ENCODE results near the gene ZDHHC5.
"Not testable (repeated sequence)": the region's sequence is repeated elsewhere in the genome, so short reads cannot be mapped to it uniquely, and the experiment has no call there.

Gene ZDHHC5

DNA sequence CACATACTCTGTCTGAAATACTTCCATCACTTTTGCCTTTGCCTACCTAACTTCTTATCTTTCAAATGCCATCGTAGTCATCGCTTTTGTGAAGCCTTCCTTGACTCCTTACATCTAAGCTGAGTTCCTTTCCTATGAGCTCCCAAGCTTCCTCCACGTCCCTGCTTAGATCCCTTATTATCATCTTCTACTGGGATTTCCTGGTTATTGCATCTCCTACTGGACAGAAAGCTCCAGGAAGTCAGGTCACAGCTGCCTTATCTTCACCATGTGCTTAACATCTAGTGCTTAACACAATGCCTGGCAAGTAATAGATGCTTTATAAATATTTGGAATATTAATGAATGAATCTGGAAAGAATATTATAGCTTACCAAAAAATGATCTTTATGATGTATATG, 24.1 kb upstream of the ZDHHC5 start:
- DNase-seq (ENCODE audit: low read depth in 2 of 3, low spot score in 2 of 3), result no peak

DNA sequence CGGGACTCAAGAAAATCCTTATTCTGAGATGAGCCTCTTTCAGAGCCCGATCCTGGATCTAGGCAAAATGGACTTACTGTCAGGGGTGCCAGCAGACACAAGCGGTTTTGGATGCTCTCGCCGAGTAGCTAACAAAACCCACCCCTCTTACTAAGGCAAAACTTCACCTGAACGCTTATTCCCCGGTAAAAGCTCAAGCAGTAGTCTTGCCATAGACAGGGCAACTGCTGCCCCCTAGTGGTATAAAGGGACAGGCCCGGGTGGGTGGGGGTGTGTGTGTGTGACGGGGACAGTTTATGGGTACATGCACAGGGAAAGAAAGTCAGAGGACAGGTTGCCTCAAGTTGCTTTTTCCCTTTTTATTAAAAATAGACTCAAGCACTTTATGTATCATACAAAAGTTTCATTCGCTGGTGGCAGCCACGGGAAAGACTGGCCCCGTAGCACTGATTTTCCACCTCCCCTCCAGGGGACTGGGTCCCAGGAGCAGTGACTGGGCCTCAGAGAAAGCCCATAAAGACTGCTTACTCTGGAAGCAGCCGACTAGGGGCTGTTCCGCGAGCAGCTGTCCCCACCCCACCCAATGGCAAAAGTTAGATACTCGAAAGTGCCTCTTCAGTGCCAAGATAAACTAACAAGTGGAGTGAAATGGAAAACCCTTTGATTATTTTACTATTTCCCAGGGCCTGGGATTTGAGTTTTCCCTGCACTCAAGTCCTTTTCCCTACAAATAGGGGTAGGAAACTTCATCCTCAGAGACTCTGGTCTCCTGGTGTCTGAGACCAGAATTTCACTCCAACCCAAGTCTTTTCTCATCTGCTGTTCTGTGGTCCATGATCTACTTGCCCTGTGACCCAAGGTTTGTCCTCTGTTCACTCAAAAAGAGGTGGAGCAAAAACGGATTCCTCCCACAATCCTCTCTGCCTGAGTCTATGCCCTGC, 22.9 kb upstream of the ZDHHC5 start:
- peak; percentile 52 to 86 (median 71) for DNase-seq (ENCODE audit: low read depth in 2 of 3, low spot score in 2 of 3)

DNA sequence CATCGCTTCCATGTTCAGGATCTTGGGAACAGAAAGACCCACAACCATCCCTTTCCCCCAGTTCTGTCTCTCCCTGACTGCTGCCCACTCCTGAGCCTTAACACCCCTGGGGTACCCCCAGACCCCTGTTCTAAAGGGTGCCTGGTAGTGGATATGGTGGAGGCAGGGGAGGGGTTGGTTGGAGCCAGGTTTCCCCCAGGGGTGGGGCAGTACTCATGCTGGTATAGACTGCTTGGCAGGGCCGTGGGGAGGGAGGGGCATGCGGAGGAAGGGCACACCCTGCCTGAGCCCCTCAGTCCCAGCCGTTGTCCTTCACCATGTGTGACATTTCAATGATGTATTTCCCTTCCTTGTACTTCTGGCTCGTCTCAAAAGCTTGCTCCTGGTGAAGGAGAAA, 22.2 kb upstream of the ZDHHC5 start:
- no peak for DNase-seq (ENCODE audit: low read depth in 2 of 3, low spot score in 2 of 3)

DNA sequence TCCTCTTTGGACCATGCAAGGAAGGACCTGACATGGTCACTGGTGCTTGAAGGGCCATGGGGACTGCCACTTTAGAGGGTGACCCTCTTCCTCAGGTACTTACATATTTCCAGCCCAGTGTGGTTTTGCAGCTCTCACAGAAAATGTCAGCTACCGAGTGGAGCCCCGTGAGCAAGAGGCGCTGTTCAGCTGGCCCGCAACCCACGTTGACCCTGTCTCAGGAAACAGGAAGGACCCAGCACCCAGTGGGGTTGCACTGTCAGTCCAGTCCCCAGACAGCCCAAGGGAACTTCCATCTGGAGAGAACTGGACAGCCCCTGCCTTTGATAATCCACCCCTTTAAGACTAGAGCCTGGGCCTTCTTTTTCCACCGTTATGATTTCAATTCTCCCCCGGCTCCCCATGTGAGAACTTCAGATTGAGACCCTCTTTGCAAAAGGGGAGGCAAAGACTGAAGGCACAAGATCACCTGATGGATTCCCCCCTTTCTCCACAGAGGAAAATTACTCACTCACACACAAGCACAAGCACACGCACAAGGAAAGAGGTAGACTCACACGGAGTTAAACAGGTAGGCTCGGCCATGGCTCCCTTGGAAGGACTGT, 21.6 kb upstream of the ZDHHC5 start:
- no peak for DNase-seq (ENCODE audit: low read depth in 2 of 3, low spot score in 2 of 3)

DNA sequence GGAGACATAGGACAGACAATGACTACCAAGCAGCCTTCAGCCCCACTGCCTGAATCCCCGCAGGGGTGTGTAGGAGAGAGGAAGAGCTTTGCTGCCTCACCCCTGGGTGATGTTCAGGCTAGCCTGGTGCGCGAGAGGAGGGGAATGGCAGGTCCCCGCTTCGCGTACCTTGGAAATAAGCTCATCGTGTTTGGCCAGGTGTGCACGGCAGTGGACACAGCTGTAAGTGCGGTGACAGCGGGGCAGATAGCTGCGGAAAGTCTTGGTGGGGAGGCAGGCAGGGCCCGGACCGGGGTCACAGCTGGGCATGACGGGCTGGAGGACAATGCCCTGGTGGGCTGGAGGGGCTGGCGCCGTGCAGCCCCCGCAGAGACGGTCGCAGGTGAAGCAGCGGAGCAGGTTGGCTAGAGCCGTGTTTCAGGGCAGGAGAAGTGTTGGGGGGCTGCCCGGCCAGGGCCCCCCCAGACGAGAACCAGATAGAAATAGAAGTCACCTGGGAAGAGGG, 21.1 kb upstream of the ZDHHC5 start:
- DNase-seq (ENCODE audit: low read depth in 2 of 3, low spot score in 2 of 3), result no peak

DNA sequence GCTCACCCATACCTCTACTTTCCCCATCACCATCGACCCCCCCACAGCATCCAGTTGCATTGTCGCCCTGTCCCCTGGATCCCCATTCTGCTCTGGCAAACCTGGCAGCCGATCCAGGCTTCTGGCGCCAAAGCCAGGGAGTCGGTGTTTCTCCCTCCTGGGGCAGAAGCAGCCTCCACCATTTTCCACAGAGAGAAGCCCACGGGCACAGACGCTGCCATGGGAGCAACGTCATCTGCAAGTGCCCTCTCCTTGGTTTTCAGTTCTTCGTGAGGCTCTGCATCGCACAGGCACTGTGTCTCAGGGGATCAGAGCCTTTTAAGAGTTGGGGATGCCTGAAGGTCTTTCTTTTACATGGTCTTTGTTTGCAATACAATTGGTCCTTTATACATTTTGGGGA, 20.5 kb upstream of the ZDHHC5 start:
- no peak for DNase-seq (ENCODE audit: low read depth in 2 of 3, low spot score in 2 of 3)

DNA sequence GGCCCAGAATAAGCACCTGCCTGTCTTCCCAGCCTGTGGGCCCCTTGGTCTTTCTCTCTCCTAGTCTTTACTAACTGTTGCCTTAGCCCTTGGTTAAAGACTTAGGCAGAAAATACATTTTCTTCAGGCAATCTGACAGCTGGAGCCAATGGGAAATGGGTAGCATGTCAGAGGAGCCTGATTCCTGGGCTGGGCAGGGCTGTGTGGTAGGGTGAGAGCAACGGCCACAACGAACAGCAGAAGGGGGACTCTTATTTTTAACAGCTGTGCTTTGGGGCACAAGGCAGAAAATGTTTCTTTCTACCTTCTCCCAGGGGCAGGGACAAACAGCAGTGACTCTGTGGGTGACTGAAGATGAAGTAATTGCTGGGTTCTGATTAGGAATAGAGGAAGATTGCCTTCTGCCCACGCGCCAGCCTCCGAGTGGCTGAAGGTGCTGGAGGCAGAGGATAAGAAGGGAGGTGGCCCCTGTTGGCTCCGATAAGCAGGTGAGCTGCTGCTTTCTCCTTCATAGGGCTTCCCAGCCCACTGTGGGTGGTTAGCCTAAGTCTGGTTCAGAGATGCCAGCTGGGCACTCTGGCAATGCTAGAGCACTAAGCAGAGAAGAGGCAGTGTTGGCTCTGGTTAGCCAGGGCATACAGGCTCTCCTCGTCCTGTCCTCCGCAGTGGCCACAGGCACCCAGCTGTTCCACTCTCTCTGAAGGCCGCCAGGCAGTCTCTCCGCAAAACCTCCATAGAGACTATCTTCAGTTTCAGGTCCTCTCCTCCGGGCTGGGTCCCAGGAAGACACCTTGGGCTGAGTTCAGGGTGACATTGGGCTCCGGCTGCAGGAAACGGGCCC, 19.7 kb upstream of the ZDHHC5 start:
- no peak for DNase-seq (ENCODE audit: low read depth in 2 of 3, low spot score in 2 of 3)

DNA sequence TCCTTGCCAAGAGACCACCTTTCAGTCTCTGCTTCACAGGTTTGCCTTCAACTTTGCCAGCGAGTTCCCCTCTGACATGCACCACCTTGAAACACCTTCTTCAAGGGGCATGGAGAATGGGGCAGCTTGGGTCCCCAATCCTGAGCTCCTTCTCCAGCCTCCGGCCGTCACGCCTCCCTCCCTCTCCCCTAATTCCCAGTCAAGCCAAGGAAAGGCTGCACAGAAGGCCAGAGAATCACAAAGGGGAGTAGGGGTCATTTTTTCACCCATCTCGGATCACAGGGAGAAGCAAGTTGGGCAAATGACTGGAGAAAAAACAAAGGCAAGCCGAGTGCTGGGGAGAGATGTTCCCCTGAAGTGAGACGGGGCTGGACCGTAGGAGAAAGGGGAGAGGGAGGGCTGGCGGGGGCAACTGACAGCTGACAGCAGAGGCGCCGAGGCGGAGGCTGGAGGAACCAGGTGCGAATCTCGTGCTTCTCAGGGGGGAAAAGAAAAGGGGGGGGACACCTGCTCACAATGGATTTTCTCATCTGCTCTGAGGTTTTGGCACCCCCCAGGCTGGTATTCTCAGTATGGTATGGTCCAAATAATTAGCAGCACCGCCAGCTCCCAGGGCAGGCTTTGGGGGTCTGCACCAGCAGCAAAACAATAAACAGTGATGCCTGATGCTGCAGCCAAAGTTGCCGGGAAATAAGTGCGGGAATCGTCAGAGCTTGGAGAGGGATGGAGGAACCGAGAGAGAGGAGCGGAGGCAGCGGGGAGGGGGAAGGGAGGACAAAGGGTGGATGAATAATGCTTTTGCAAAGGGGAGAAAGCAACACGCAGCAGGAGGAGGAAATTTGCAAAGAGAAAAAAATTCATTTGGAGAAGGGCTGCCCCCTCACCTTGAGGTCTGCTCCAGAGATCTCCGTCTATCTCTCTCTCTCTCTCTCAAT, 18.8 kb upstream of the ZDHHC5 start:
- DNase-seq (ENCODE audit: low read depth in 2 of 3, low spot score in 2 of 3), result no peak

DNA sequence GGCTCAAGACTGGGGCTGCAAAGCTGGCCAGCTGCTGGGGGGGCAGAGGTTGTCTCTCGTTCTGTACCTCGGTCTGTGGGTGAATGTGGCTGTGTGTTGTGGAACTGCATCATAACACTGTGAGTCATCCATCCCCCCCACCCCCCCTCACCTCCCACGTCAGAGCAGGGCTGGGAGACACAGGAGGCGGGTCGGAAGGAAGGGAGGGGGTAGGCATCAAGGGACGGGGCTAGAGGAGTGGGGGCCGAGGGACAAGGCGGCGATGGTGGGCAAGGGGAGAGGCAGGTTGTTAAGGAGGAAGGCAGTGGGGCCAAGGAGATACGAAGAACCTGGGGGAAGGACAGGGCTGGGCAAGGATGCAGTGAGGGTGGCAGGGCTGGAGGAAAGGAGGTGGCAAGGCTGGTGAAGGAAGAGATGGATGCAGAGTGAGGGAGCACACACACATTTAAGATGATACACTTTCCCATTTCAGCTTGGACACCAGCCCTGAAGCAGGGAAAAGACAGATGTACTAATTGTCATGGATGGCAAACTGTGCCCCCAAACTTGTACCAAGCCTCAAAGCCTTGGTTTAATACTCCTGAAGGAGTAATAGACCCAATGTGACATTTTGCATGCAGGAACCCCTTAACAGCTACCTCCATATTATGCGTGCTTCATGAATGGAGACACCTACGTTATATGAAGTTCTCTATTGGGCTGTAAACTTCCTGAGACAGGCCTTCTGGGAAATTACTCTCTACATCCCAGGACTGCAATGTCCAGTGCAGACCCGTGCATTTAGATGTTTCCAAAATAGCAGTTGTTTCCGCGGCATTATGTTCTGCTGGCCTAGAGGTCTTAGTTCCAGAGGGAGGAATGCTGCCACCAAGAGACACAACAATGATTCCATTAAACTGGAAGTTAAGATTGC, 17.8 kb upstream of the ZDHHC5 start, which contains the start of gene YPEL4:
Gene YPEL4, minus strand, starts transcription at position 87 of the 913 bp plus-strand sequence. CDS start 2,805 bp downstream, outside the sequence.
- no peak for DNase-seq (ENCODE audit: low read depth in 2 of 3, low spot score in 2 of 3)

DNA sequence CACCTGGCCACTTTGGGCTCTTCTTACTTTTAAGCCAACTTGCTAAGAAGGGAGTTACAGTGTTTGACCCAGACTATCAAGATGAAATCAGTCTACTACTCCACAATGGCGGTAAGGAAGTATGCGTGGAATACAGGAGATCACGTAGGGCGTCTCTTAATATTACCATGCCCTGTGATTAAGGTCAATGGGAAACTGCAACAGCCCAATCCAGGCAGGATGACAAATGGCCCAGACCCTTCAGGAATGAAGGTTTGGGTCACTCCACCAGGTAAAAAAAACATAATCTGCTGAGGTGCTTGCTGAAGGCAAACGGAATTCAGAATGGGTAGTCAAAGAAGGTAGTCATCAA, 17.2 kb upstream of the ZDHHC5 start:
- no peak for DNase-seq (ENCODE audit: low read depth in 2 of 3, low spot score in 2 of 3)

DNA sequence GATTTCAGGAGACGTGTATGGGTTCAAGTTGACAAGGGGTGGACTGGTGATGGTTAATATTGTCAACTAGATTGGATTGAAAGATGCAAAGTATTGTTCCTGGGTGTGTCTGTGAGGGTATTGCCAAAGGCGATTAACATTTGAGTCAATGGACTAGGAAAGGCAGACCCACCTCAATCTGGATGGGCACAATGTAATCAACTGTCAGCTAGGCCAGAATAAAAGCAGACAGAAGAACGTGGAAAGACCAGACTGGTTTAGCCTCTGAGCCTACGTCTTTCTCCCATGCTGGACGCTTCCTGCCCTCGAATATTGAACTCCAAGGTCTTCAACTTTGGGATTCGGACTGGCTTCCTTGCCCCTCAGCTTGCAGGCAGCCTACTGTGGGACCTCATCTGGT, 16.5 kb upstream of the ZDHHC5 start:
- no peak for DNase-seq (ENCODE audit: low read depth in 2 of 3, low spot score in 2 of 3)

DNA sequence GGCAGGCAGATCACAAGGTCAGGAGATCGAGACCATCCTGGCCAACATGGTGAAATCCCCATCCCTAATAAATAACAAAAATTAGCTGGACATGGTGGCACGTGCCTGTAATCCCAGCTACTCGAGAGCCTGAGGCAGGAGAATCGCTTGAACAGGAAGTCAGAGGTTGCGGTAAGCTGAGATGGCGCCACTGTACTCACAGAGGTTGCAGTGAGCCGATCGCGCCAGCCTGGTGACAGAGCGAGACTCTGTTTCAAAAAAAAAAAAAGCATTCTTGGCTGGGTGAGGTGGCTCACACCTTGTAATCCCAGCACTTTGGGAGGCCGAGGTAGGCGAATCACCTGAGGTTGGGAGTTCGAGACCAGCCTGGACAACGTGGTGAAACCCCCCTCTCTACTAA, 15.7 kb upstream of the ZDHHC5 start:
- not testable (repeated sequence) for DNase-seq (ENCODE audit: low read depth in 2 of 3, low spot score in 2 of 3)

DNA sequence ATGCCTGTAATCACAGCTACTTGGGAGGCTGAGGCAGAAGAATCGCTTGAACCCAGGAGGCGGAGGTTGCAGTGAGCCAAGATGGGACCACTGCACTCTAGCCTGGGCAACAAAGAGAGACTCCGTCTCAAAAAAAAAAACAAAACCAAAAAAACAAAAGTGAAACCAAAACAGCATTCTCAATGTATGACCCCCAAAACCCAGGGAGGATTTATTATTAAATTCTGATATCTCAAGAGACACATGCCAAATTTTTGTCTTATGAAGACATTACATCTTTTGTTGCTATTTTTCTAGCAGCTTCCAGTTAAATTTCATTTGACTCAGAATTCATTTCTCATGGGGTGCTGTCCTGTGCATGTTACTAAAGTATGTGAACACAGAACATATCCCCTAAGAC, 15.3 kb upstream of the ZDHHC5 start:
- DNase-seq (ENCODE audit: low read depth in 2 of 3, low spot score in 2 of 3), result no peak

DNA sequence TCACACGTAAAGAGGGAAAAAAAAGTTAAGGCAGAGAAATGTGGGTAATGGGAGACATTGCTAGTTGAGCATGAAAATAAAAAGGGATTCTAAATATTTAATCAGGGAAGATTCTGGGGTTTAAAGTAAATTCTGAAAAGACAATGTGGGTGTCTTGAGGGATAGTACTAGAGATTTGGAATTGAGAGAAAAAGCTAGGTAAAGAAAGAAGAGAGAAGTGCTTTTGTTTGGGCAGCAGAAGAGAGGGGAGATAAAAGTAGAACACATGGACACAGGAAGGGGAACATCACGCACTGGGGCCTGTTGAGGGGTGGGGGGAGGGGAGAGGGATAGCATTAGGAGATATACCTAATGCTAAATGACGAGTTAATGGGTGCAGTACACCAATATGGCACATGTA, 14.8 kb upstream of the ZDHHC5 start:
- DNase-seq (ENCODE audit: low read depth in 2 of 3, low spot score in 2 of 3), result no peak

DNA sequence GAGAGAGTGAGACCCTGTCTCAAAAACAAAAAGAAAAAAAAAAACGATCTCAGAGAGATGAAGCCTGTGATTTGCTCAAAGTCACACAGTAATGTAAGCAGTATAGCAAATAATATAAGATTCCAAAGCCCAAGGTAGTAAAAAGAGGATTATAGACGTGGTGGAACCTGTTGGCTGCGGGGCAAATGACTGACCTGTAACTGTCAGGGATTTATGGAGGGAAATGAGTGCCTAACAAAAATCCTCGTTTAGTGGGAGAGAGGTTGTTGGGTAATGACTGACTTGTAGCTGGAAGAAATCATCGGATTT, 11.1 kb upstream of the ZDHHC5 start:
- DNase-seq (ENCODE audit: low read depth in 2 of 3, low spot score in 2 of 3), result no peak

DNA sequence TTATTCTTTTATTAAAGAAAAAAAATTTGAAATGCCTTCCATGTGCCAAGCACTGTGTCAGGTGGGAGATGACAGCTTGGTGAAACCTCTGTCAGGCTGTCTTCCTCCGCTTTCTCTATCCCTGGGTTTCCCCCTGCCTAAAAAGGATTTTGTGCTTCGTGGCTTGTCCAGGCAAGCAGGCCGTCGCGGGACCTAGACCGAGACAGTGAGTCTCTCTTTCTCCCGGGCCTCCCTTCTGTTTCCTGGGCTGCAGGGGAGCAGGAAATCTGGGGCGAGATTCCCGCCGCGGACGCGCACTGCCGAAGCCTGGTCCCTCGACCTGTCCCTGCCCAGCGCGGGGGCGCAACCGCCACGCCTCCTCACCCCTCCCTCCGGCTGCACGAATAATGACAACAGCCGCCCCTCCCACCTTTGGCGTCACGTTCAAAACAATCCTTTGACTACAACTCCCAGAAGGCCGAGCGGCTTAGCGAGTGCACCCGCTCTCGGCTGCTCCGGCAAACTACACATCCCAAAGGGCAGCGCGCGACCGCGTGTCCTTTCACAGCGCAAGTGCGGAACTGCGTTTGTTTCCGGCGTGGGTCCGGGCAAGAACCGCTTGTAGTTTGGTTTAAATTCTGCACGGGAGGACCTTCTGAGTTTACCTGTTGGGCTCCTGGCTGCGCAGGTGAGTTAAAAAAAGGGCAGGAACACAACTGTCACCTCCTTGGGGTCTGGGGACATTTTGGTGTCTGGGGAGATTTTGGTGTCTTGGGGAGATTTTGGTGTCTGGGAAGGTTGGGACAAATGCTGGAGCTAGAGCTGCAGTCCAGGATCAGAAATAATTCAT, 10.5 kb upstream of the ZDHHC5 start, which contains the start of gene CLP1:
Gene CLP1, plus strand, starts transcription at position 569 of the 829 bp plus-strand sequence. CDS start 1,715 bp downstream, outside the sequence.
- DNase-seq (ENCODE audit: low read depth in 2 of 3, low spot score in 2 of 3), result peak; percentile 94 to 97 (median 96)

DNA sequence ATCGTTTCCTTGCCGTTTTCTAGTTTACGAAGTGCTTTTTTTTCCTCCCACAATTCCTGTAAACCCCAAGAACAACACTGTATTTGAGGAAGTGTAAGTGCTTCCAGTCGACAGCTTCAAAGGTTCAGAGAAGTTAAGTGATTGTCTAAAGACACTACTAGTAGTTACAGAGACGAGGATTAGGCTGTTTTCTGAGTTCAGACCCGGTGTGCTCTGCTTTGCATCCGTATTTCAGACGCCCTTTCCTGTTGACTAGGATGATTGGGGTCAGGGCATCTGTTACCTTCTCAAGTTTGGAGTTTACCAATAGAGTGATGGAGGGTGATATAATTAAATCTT, 9.9 kb upstream of the ZDHHC5 start:
- no peak for DNase-seq (ENCODE audit: low read depth in 2 of 3, low spot score in 2 of 3)

DNA sequence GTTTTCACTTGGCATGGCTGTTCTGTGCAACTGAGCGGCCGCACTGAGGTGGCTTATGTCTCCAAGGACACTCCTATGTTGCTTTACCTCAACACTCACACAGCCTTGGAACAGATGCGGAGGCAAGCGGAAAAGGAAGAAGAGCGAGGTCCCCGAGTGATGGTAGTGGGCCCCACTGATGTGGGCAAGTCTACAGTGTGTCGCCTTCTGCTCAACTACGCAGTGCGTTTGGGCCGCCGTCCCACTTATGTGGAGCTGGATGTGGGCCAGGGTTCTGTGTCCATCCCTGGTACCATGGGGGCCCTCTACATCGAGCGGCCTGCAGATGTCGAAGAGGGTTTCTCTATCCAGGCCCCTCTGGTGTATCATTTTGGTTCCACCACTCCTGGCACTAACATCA, 8.2 kb upstream of the ZDHHC5 start:
- no peak for DNase-seq (ENCODE audit: low read depth in 2 of 3, low spot score in 2 of 3)

DNA sequence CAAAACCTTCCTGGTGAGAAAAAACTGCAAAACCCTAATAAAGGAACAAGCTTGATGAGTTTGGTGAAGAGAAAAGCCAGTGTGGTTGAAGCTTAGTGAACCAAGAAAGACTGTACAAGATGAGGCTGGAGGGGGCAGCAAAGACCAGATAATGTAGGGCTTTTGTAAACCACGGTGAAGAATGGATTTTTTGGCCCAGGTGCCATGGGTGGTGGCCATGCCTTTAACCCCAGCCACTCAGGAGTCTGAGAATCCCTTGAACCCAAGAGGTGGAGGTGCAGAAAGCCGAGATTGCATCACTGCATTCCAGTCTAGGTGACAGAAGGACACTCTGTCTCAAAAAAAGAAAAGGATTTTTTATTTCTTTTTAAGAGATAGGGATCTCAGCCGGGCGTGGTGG, 5.0 kb upstream of the ZDHHC5 start:
- no peak for DNase-seq (ENCODE audit: low read depth in 2 of 3, low spot score in 2 of 3)
